ENCODE data around the gene RASGRP4.

The RASGRP4 gene

DNA sequence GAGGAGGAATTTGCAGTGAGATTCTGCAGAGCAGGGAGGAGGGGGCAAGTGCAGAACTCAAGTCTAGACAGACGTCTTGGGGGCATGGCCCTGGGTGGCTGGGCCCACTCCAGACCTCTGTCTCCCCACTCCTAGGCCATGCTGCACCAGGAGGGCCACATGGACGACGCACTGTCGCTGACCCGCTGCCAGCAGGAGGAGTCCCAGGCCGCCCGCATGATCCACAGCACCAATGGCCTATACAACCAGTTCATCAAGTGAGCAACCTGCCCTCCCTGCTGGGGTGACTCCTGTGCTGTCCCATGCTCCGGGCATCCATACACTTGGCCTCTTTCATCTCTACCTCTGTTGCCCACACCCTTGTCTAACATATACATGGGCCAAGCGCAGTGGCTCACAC is 25.6 kb upstream of the RASGRP4 start:
- H3K27me3 ChIP-seq (replicated peaks; ENCODE audit: control insufficient read depth, insufficient read depth, low read length) = no peaks in the 10 kb centered on the region
- TF ChIP-seq, protein P1, sequence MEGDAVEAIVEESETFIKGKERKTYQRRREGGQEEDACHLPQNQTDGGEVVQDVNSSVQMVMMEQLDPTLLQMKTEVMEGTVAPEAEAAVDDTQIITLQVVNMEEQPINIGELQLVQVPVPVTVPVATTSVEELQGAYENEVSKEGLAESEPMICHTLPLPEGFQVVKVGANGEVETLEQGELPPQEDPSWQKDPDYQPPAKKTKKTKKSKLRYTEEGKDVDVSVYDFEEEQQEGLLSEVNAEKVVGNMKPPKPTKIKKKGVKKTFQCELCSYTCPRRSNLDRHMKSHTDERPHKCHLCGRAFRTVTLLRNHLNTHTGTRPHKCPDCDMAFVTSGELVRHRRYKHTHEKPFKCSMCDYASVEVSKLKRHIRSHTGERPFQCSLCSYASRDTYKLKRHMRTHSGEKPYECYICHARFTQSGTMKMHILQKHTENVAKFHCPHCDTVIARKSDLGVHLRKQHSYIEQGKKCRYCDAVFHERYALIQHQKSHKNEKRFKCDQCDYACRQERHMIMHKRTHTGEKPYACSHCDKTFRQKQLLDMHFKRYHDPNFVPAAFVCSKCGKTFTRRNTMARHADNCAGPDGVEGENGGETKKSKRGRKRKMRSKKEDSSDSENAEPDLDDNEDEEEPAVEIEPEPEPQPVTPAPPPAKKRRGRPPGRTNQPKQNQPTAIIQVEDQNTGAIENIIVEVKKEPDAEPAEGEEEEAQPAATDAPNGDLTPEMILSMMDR (IDR thresholded peaks at IDR 0.05; ENCODE audit: insufficient read depth, low read length, poor library complexity, severe bottlenecking) = no peak

DNA sequence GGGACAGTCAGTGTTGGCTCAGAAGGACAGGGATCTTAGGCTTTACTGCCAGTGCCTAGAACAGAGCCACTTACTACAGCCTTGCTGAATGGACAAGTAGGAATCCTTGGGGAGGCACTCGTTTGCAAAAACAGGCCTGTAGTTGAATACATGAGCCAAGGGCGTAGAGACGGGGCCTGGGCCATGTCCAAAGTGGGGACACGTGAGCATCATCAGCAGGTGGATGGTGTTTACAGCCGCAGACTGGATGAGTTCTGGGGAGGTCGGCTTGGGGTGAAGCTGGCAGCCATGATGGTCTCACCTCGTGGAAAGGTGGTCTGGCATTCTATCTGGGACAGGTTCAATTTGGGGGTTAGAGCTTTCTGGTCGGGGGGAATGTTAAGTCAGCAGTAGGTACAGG is 25.0 kb upstream of the RASGRP4 start:
- H3K36me3 ChIP-seq (ENCODE audit: control insufficient read depth, insufficient read depth, low read length) = no peaks in the 10 kb centered on the region
- H3K27me3 ChIP-seq (replicated peaks; ENCODE audit: control insufficient read depth, insufficient read depth, low read length) = no peaks in the 10 kb centered on the region
- H3K4me3 ChIP-seq (replicated peaks; ENCODE audit: low read depth, low read length) = no peak overlapping the region
- TF ChIP-seq, protein P1 (IDR thresholded peaks at IDR 0.05; ENCODE audit: insufficient read depth, low read length, poor library complexity, severe bottlenecking) = no peak
- no peak for DNase-seq (ENCODE audit: extremely low read depth, insufficient read length)

More for the DNA sequence above, 25.6 kb upstream of the RASGRP4 start:
- Histone ChIP-seq H3K36me3 (ENCODE audit: control insufficient read depth, insufficient read depth, low read length) (no peaks in the 10 kb centered on the region), H3K4me3 (replicated peaks; ENCODE audit: low read depth, low read length) (no peak overlapping the region)
- DNase-seq (ENCODE audit: extremely low read depth, insufficient read length) = no peak

DNA sequence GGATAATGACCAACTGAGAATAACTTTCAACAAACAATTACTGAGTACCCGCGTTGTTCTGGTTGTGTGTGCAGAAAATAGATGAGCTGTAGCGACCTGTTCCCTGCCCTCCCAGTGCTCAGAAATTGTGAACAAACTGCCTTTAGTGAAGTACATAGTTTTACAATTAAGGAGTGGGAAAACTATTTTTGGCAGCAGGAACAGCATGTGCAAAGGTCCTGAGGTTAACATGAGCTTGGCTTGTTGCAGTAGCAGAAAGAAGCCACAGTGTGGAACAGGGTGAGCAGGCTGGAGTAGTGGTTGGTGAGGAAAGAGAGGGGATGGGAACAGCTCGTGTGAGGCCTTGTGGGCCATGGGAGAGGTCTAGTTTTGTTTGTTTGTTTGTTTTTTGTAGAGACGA is 23.5 kb upstream of the RASGRP4 start:
- TF ChIP-seq, protein P1 (IDR thresholded peaks at IDR 0.05; ENCODE audit: insufficient read depth, low read length, poor library complexity, severe bottlenecking) = no peak
- H3K36me3 ChIP-seq (ENCODE audit: control insufficient read depth, insufficient read depth, low read length) = no peaks in the 10 kb centered on the region
- H3K4me3 ChIP-seq (replicated peaks; ENCODE audit: low read depth, low read length) = no peak overlapping the region
- no peaks in the 10 kb centered on the region for H3K27me3 ChIP-seq (replicated peaks; ENCODE audit: control insufficient read depth, insufficient read depth, low read length)
- DNase-seq (ENCODE audit: extremely low read depth, insufficient read length) = no peak

DNA sequence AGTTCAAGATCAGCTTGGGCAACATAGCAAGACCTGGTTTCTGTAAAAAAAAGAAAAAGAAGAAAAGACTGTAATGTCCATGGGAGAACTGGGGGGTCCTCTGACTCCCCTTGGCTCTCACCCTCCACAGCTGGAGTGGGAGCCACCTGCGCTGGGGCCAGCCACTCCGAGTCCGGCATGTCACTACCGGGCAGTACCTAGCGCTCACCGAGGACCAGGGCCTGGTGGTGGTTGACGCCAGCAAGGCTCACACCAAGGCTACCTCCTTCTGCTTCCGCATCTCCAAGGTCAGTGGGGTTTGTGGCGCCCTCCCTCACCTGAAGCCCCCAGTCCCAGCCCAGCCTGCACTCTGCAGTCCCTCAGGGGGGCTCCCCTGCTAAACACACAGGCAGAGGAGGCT is 22.2 kb upstream of the RASGRP4 start:
- no peaks in the 10 kb centered on the region for H3K36me3 ChIP-seq (ENCODE audit: control insufficient read depth, insufficient read depth, low read length)
- no peaks in the 10 kb centered on the region; the same call in 1 of the 2 replicates for H3K27me3 ChIP-seq (replicated peaks; ENCODE audit: control insufficient read depth, insufficient read depth, low read length)
- no peak overlapping the region for H3K4me3 ChIP-seq (replicated peaks; ENCODE audit: low read depth, low read length)
- TF ChIP-seq, protein P1 (IDR thresholded peaks at IDR 0.05; ENCODE audit: insufficient read depth, low read length, poor library complexity, severe bottlenecking) = no peak
- no peak for DNase-seq (ENCODE audit: extremely low read depth, insufficient read length)

DNA sequence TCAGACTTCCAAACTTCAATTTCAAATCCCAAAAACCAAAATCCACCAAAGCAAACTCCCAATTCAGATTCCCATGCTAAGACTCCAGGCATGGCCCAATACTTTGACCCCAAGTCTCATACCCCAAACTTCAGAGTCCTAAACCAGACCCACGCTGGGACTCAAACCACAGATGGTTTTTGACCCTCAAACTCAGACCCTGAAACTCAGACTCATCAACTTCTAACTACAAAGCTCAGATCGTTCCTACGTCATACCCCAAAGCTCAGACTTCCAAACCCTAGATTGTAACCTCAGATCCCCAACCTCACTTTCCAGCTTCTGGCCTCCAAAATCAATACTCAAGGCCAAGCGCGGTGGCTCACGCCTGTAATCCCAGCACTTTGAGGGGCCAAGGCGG is 19.3 kb upstream of the RASGRP4 start:
- Histone ChIP-seq H3K36me3 (ENCODE audit: control insufficient read depth, insufficient read depth, low read length) (no peaks in the 10 kb centered on the region), H3K4me3 (replicated peaks; ENCODE audit: low read depth, low read length) (no peak overlapping the region), H3K27me3 (replicated peaks; ENCODE audit: control insufficient read depth, insufficient read depth, low read length) (no peaks in the 10 kb centered on the region; the same call in 1 of the 2 replicates)
- DNase-seq (ENCODE audit: extremely low read depth, insufficient read length) = no peak
- TF ChIP-seq, protein P1 (IDR thresholded peaks at IDR 0.05; ENCODE audit: insufficient read depth, low read length, poor library complexity, severe bottlenecking) = no peak

DNA sequence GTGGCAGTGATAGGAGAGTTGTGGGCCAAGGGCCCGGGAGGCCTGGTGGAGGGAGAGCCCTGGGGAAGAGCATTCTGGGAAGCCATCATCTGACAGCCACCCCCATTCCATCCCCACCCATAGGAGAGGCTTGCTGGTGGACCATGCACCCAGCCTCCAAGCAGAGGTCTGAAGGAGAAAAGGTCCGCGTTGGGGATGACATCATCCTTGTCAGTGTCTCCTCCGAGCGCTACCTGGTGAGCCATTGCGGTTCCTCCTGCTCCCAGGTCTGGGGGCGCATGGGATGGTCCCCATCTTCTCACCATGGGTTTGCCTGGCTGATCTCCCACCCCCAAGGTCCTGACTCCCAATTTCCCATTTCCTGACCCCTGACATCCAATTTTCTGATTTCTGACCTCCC is 18.0 kb upstream of the RASGRP4 start:
- Histone ChIP-seq H3K4me3 (replicated peaks; ENCODE audit: low read depth, low read length) (no peak overlapping the region), H3K36me3 (ENCODE audit: control insufficient read depth, insufficient read depth, low read length) (no peaks in the 10 kb centered on the region), H3K27me3 (replicated peaks; ENCODE audit: control insufficient read depth, insufficient read depth, low read length) (no peaks in the 10 kb centered on the region; the same call in 1 of the 2 replicates)
- TF ChIP-seq, protein P1 (IDR thresholded peaks at IDR 0.05; ENCODE audit: insufficient read depth, low read length, poor library complexity, severe bottlenecking) = no peak
- no peak for DNase-seq (ENCODE audit: extremely low read depth, insufficient read length)
